Activated CD4-positive, alpha-beta T cell treated with anti-CD3 and anti-CD28 coated beads for 36 hours (primary cell): Measurements from ENCODE around the gene GALC. TPM values are rescaled to one million over a fixed set of nuclear protein-coding genes. Genes with fewer than 3 reads are reported as not detected.
A peak's percentile ranks its signal among the peaks of the same experiment; 100 is the strongest.

Experiments used
- ATAC-seq: fragments of 200-7000 bp; cut with Tn5 transposase; one replicate; pipeline ENCODE4 v1.10.0; 2021; ENCODE audit warnings: mild to moderate bottlenecking, moderate library complexity
- CTCF ChIA-PET: fragments of 350-600 bp; sonication (Branson Sonifier 250); formaldehyde crosslinking; loops from one replicate; lab custom pipeline; 2021; ENCODE audit warnings: antibody characterized with exemption; lab: Charles Lee
- POLR2A ChIA-PET: fragments of 350-600 bp; sonication (Branson Sonifier 250); formaldehyde crosslinking; loops from one replicate; lab custom pipeline; 2021; ENCODE audit warnings: antibody characterized with exemption, inconsistent platforms; lab: Charles Lee
- DNase-seq: peaks from one replicate; pipeline ENCODE4 v3.0.0-alpha.2; 2020
- H3K27ac Mint-ChIP-seq: one replicate; pipeline ENCODE4 v1.8.0; 2021; ENCODE audit warnings: mixed read lengths
- H3K27me3 Mint-ChIP-seq: one replicate; pipeline ENCODE4 v1.8.0; 2021; ENCODE audit warnings: mixed read lengths
- H3K36me3 Mint-ChIP-seq: one replicate; pipeline ENCODE4 v1.8.0; 2021; ENCODE audit warnings: low read depth, mixed read lengths
- H3K4me1 Mint-ChIP-seq: one replicate; pipeline ENCODE4 v1.8.0; 2021; ENCODE audit warnings: mixed read lengths
- H3K4me3 Mint-ChIP-seq: one replicate; pipeline ENCODE4 v1.8.0; 2021; ENCODE audit warnings: mild to moderate bottlenecking, moderate library complexity, mixed read lengths
- H3K9me3 Mint-ChIP-seq: one replicate; pipeline ENCODE4 v1.8.0; 2021; ENCODE audit warnings: low read depth, mixed read lengths
- intact Hi-C, 2 experiments: fragments of 100-400 bp; cut with DNase I in 1 of 2; cut with micrococcal nuclease in 1 of 2; formaldehyde crosslinking; loops; one replicate each; pipeline versions ENCODE4 v1.14.2 to v1.15.1; 2022 to 2024; cut with DNase I, micrococcal nuclease
- total RNA-seq, 2 experiments: library from RNA; stranded (reverse); gene quantifications; one replicate each; pipeline ENCODE4 v1.2.3, GENCODE V29; 2021

Gene GALC
- total RNA-seq: 10 to 100 TPM; 10.3 to 10.8 TPM

GRCh38 chr14:87992718-87993628 is at the start of gene GALC:
Gene GALC, minus strand, starts transcription at chr14:87993182. Its CDS starts 18 bp downstream, at chr14:87993164.
- intact Hi-C loops: loop anchor here (1.0 to 10.0 kb wide), 5 partner anchors 13 to 799 kb away; partner anchors contain the start of genes EML5 (in 1 of the 2), SPATA7 (in 1 of the 2) and ZC3H14 (in 1 of the 2)
- peak; percentile 97 for DNase-seq
- peaks cover 3% of the 10 kb centered on the region for H3K9me3 Mint-ChIP-seq
- peaks cover 56% of the 10 kb centered on the region for H3K4me1 Mint-ChIP-seq
- peak; percentile 90 for ATAC-seq
- H3K4me3 Mint-ChIP-seq: peak within 1 kb of the TSS; percentile 81
- CTCF ChIA-PET: interaction anchor here (0.7 to 4.1 kb wide), 6 partner anchors 10 to 47 kb away, joined by 3 to 26 read pairs (median 4); no protein-coding TSS in a partner anchor
- H3K27me3 Mint-ChIP-seq: no peaks in the 10 kb centered on the region
- POLR2A ChIA-PET: interaction anchor here (0.6 to 1.0 kb wide), 3 partner anchors 12 to 832 kb away, joined by 3 to 21 read pairs (median 4); partner anchors contain the start of genes GPR65 and TTC8
- peak within 1 kb of the TSS; percentile 95 for H3K27ac Mint-ChIP-seq
- H3K36me3 Mint-ChIP-seq: peaks cover 4% of the 10 kb centered on the region

DNA sequence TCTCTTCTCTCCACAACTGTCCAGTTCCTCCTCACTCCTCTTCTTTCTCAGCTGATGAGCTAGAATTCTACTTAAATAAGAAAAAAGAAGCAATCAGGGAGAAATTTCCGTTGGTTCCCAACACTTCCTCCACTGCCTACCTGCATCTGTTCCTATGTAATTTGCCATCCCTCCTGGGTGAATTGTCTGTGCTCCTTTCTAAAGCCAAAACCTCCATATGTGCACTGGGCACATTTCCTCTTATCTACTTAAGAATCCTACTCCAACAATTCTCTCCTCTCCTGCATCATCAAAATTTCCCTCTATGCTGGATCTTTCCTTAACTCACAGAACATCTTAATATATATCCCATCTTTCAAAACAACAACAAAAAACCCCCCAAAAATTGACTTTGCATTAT is 47.2 kb upstream of the GALC start:
- peaks cover 14% of the 10 kb centered on the region for H3K4me1 Mint-ChIP-seq
- ATAC-seq (no peak), DNase-seq (no peak)
- no peaks in the 10 kb centered on the region for H3K36me3 Mint-ChIP-seq
- H3K9me3 Mint-ChIP-seq: no peaks in the 10 kb centered on the region
- H3K27ac Mint-ChIP-seq: no peak overlapping the region
- intact Hi-C loops: no loop called here
- ChIA-PET CTCF (interaction anchor here (1.0 to 1.9 kb wide), 6 partner anchors 10 to 94 kb away, joined by 3 to 6 read pairs (median 4); no protein-coding TSS in a partner anchor), POLR2A (no interaction called here)
- no peak overlapping the region for H3K4me3 Mint-ChIP-seq
- H3K27me3 Mint-ChIP-seq: no peaks in the 10 kb centered on the region

DNA sequence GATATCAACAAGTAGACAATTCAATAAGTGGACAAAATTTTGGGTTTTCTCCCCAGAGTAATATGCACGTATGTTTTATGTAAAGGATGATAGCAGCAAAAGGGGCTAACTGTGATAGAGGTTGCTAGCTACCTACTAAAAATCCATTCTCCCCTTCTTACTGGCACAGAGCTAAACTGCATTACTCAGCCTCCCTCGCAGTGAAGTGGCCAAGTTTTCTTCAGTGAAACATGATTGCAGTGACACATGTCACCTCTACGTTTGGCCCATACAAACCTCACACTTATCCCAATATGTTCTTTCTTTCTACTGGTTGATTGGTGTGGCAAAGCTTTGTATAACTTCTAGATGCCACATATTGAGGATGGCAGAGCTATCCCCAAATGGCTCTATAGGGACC is 46.2 kb upstream of the GALC start:
- no peak overlapping the region for H3K4me3 Mint-ChIP-seq
- no peak for DNase-seq
- no peaks in the 10 kb centered on the region for H3K9me3 Mint-ChIP-seq
- no peaks in the 10 kb centered on the region for H3K36me3 Mint-ChIP-seq
- peak; percentile 53 for ATAC-seq
- H3K27me3 Mint-ChIP-seq: no peaks in the 10 kb centered on the region
- H3K4me1 Mint-ChIP-seq: peaks cover 4% of the 10 kb centered on the region
- no peak overlapping the region for H3K27ac Mint-ChIP-seq
- intact Hi-C loops: no loop called here
- CTCF ChIA-PET: interaction anchor here (1.0 to 1.9 kb wide), 4 partner anchors 17 to 93 kb away, joined by 3 to 4 read pairs (median 4); no protein-coding TSS in a partner anchor
- POLR2A ChIA-PET: interaction anchor here (0.6 kb wide), 1 partner anchor 36 kb away, joined by 3 read pairs; no protein-coding TSS in a partner anchor

DNA sequence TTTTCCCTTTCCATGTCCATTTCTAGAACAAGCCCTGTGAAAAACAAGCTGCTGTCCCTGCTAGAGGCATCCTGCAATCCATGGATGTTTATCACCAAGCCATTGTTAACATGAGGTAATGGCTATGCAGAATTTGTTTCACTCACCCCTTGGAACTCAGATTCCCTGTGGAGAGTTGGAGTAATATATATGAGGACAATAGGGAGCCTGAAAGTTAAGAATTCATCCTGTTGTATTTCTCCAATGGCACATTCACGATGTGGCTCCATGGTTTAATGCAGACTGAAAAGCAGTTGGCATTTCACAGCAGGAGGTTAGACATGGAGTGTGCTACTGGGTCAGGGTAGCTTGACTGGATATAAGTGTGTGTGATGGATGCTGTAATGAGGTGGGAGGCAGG is 44.3 kb upstream of the GALC start:
- no peak for ATAC-seq
- Mint-ChIP-seq H3K27ac (no peak overlapping the region), H3K27me3 (no peaks in the 10 kb centered on the region), H3K4me1 (peaks cover 2% of the 10 kb centered on the region), H3K36me3 (no peaks in the 10 kb centered on the region), H3K4me3 (no peak overlapping the region), H3K9me3 (no peaks in the 10 kb centered on the region)
- CTCF ChIA-PET: no interaction called here
- POLR2A ChIA-PET: no interaction called here
- intact Hi-C loops: no loop called here
- no peak for DNase-seq

GRCh38 chr14:88036422-88036821 is 43.4 kb upstream of the GALC start:
- no peaks in the 10 kb centered on the region for H3K9me3 Mint-ChIP-seq
- H3K36me3 Mint-ChIP-seq: no peaks in the 10 kb centered on the region
- H3K27ac Mint-ChIP-seq: no peak overlapping the region
- no peak overlapping the region for H3K4me3 Mint-ChIP-seq
- ChIA-PET CTCF (interaction anchor here (0.8 kb wide), 1 partner anchor 91 kb away, joined by 4 read pairs; no protein-coding TSS in a partner anchor), POLR2A (no interaction called here)
- DNase-seq: no peak
- H3K4me1 Mint-ChIP-seq: peaks cover 2% of the 10 kb centered on the region
- H3K27me3 Mint-ChIP-seq: no peaks in the 10 kb centered on the region
- ATAC-seq: no peak
- intact Hi-C loops: no loop called here

GRCh38 chr14:88034076-88034475 is 41.1 kb upstream of the GALC start:
- DNase-seq: no peak
- Mint-ChIP-seq H3K4me3 (no peak overlapping the region), H3K9me3 (no peaks in the 10 kb centered on the region), H3K36me3 (no peaks in the 10 kb centered on the region), H3K27me3 (no peaks in the 10 kb centered on the region), H3K4me1 (peaks cover 21% of the 10 kb centered on the region), H3K27ac (peak overlapping the region; percentile 49)
- ATAC-seq: no peak
- ChIA-PET CTCF (no interaction called here), POLR2A (no interaction called here)
- intact Hi-C loops: no loop called here

DNA sequence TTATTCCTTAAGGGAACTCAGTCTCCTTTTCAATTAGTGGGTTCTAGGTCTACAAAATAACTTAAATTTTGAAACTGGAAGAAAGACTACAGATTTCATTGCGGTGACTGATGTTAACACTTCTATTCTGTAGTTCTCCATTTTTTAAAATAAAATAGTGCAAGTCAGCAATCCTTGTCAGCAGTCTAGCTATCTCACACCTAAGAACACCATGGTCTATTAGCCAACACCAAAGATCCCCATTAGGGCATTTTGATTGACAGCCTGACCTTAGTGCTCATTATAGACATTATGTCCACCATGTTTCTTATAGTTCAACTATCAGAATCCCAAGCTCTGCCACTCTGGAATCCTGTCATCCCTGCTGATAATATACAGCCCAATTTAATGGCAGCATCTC is 39.4 kb upstream of the GALC start:
- DNase-seq (no peak), ATAC-seq (no peak)
- ChIA-PET POLR2A (no interaction called here), CTCF (no interaction called here)
- Mint-ChIP-seq H3K4me1 (peaks cover 31% of the 10 kb centered on the region), H3K27me3 (no peaks in the 10 kb centered on the region), H3K36me3 (no peaks in the 10 kb centered on the region), H3K4me3 (no peak overlapping the region), H3K9me3 (no peaks in the 10 kb centered on the region), H3K27ac (no peak overlapping the region)
- intact Hi-C loops: no loop called here

DNA sequence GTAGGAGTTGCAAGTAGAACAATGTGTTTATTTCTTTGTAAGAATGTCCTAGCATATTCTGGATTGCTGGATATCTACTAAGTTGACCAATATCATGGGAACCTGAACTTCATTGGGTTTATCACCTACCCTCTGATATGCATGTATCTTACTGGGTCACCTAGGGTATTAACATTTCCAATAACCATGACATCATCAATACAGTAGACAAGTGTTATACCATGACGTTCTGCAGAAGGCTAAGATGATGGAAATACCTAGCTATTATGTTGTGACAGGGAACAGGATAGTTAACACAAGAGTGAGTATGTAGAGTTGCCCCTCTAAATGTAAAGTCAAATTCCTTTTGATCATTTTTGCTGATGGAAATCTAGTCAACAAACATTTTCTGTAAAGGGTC is 37.9 kb upstream of the GALC start:
- Mint-ChIP-seq H3K36me3 (no peaks in the 10 kb centered on the region), H3K4me1 (peaks cover 43% of the 10 kb centered on the region), H3K27me3 (no peaks in the 10 kb centered on the region), H3K4me3 (no peak overlapping the region), H3K27ac (no peak overlapping the region), H3K9me3 (no peaks in the 10 kb centered on the region)
- DNase-seq (no peak), ATAC-seq (no peak)
- POLR2A ChIA-PET: no interaction called here
- intact Hi-C loops: no loop called here
- CTCF ChIA-PET: interaction anchor here (0.8 to 1.2 kb wide), 4 partner anchors 10 to 35 kb away, joined by 3 to 10 read pairs (median 5); no protein-coding TSS in a partner anchor

GRCh38 chr14:88030079-88030478 is 37.1 kb upstream of the GALC start:
- no peak for ATAC-seq
- ChIA-PET CTCF (interaction anchor here (0.6 to 1.2 kb wide), 6 partner anchors 11 to 46 kb away, joined by 3 to 10 read pairs (median 4); no protein-coding TSS in a partner anchor), POLR2A (no interaction called here)

DNA sequence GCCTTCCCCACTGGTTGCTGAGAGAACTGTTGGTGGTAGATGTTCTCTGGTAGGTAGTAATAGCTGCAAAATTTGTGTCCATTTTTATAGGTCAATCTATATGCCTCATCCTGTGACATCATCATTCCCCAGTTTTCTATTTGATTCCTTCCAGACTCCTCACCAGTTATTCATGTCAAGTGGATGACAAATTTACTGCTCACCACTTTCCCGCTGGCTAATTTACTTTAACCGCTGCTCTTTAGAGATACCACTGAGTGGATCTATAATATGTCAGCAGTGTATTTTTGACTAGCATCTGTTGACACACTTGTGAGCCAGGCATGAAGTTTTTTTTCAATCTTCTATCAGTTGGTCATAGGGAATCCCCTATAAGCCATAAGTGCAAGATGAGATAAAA is 36.5 kb upstream of the GALC start:
- peaks cover 55% of the 10 kb centered on the region for H3K4me1 Mint-ChIP-seq
- H3K36me3 Mint-ChIP-seq: no peaks in the 10 kb centered on the region
- ChIA-PET CTCF (interaction anchor here (0.5 to 1.3 kb wide), 4 partner anchors 17 to 45 kb away, joined by 3 read pairs; partner anchors contain the start of gene GPR65), POLR2A (interaction anchor here (1.0 kb wide), 1 partner anchor 35 kb away, joined by 3 read pairs; no protein-coding TSS in a partner anchor)
- intact Hi-C loops: loop anchor here (1.0 to 2.0 kb wide), 3 partner anchors 15 to 37 kb away; partner anchors contain the start of gene GALC (in 1 of the 2)
- no peak overlapping the region for H3K27ac Mint-ChIP-seq
- H3K9me3 Mint-ChIP-seq: no peaks in the 10 kb centered on the region
- DNase-seq (peak; percentile 33), ATAC-seq (peak; percentile 89)
- H3K4me3 Mint-ChIP-seq: no peak overlapping the region
- no peaks in the 10 kb centered on the region for H3K27me3 Mint-ChIP-seq

More at GRCh38 chr14:88030079-88030478, 37.1 kb upstream of the GALC start:
- Mint-ChIP-seq H3K36me3 (no peaks in the 10 kb centered on the region), H3K27me3 (no peaks in the 10 kb centered on the region), H3K4me3 (no peak overlapping the region), H3K27ac (peak overlapping the region; percentile 32), H3K4me1 (peaks cover 50% of the 10 kb centered on the region), H3K9me3 (no peaks in the 10 kb centered on the region)
- DNase-seq: no peak
- intact Hi-C loops: no loop called here

DNA sequence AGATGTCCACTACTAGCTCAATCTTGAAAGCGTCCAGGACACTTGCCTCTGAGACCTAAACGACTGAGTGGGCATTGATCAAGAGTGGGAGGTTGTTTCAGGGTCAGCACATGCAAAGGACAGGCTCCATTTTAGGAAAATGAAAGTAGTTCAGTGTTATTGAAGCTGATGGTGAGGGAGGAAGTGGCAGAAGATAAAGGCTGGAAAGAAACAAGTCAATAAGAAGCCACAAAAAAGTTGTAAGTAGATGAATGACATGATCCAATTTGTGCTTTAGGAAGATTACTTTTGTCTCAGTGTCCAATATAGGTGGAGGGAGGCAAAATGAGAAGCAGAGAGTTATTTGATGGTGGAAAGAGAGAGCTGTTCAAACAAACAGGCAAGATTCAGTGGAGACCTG is 33.9 kb upstream of the GALC start:
- no peak for DNase-seq
- Mint-ChIP-seq H3K36me3 (no peaks in the 10 kb centered on the region), H3K27ac (peak overlapping the region; percentile 58), H3K9me3 (no peaks in the 10 kb centered on the region), H3K4me3 (no peak overlapping the region), H3K27me3 (no peaks in the 10 kb centered on the region), H3K4me1 (peaks cover 72% of the 10 kb centered on the region)
- intact Hi-C loops: no loop called here
- POLR2A ChIA-PET: no interaction called here
- no peak for ATAC-seq
- CTCF ChIA-PET: interaction anchor here (0.6 to 1.7 kb wide), 6 partner anchors 8 to 34 kb away, joined by 3 to 9 read pairs (median 3); partner anchors contain the start of gene GALC
